ENCODE data around the gene FOXK1. TPM values are rescaled to one million over a fixed set of nuclear protein-coding genes. Genes with fewer than 3 reads are reported as not detected.

The FOXK1 gene
- total RNA-seq, 2 donors from 2014 or later, result 36.9 to 43.4 TPM

DNA sequence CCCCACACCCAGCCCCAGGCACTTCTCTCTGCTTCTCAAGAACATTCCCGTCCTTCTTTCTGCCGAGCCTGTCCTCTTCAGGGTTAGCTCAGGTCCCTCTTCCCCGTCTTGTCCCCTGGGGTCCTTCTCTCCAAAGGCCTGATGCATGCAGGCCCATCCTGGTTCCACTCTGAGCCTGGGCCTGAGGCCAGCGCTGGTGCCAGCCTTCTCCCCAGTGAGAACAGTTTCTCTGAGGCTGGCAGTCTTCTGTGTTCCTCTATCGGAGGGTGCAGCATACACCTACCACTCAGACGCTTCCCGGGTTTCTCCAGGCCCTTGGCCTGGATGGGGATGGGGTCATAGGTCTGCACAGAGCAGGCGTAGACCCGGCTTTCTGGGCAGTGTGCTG, 108.0 kb downstream of the FOXK1 start:
- peaks cover 5% of the 10 kb centered on the region for H3K9me3 ChIP-seq (ENCODE audit: control insufficient read depth, low read length)
- DNase-seq, result peak; percentile 46
- WGBS, 2 experiments (ENCODE audit: insufficient coverage in 1 of 2, insufficient read length in 1 of 2), result 94 to 95% methylated on average over 5 to 9 of the region's 9 CpGs
- no peaks in the 10 kb centered on the region for H3K4me1 ChIP-seq (ENCODE audit: control insufficient read depth, insufficient read depth, low read length)
- peaks cover 42% of the 10 kb centered on the region for H3K36me3 Mint-ChIP-seq (ENCODE audit: low read depth)
- no peak overlapping the region for H3K4me3 Mint-ChIP-seq
- H3K27me3 Mint-ChIP-seq (ENCODE audit: insufficient read depth), result no peaks in the 10 kb centered on the region
- peak overlapping the region; percentile 26 for H3K27ac Mint-ChIP-seq
- no peak overlapping the region for H3K4me3 ChIP-seq (ENCODE audit: low read length)
- TF ChIP-seq, protein P1, sequence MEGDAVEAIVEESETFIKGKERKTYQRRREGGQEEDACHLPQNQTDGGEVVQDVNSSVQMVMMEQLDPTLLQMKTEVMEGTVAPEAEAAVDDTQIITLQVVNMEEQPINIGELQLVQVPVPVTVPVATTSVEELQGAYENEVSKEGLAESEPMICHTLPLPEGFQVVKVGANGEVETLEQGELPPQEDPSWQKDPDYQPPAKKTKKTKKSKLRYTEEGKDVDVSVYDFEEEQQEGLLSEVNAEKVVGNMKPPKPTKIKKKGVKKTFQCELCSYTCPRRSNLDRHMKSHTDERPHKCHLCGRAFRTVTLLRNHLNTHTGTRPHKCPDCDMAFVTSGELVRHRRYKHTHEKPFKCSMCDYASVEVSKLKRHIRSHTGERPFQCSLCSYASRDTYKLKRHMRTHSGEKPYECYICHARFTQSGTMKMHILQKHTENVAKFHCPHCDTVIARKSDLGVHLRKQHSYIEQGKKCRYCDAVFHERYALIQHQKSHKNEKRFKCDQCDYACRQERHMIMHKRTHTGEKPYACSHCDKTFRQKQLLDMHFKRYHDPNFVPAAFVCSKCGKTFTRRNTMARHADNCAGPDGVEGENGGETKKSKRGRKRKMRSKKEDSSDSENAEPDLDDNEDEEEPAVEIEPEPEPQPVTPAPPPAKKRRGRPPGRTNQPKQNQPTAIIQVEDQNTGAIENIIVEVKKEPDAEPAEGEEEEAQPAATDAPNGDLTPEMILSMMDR (conservative IDR thresholded peaks at IDR 0.05), result no peak
- no peaks in the 10 kb centered on the region for H3K4me1 Mint-ChIP-seq
- H3K27me3 ChIP-seq (ENCODE audit: control insufficient read depth, insufficient read depth, low read length, poor library complexity, severe bottlenecking), result no peaks in the 10 kb centered on the region
- peaks cover 13% of the 10 kb centered on the region for H3K9me3 Mint-ChIP-seq
- no peak overlapping the region for H3K27ac ChIP-seq (ENCODE audit: low read depth, low read length)
- peaks cover 39% of the 10 kb centered on the region for H3K36me3 ChIP-seq (ENCODE audit: control insufficient read depth, insufficient read depth, low read length)
- no peak overlapping the region for H3K9ac ChIP-seq (ENCODE audit: extremely low read depth, low read length, poor library complexity, severe bottlenecking)

DNA sequence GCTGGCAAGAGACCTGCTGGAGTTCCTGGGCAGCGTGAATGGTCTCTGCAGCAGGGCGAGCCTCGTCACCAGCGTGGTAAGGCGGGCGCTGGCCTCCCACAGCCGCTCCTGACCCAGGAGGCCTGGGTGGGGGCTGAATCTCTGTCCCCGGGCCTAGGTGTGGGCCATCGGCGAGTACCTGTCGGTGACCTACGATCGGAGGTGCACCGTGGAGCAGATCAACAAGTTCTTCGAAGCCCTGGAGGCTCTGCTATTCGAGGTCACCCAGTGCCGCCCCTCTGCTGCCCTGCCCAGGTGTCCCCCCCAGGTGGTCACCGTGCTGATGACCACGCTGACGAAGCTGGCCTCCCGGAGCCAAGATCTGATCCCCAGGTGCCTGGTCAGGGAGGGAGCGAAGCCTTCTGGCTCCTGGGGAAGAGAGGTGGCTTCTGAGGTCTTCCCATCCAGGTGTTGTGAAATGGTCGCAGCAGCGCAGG, 108.5 kb downstream of the FOXK1 start:
- H3K4me3 ChIP-seq (ENCODE audit: low read length), result no peak overlapping the region
- peaks cover 13% of the 10 kb centered on the region for H3K9me3 Mint-ChIP-seq
- DNase-seq, result peak; percentile 39
- H3K36me3 Mint-ChIP-seq (ENCODE audit: low read depth), result peaks cover 43% of the 10 kb centered on the region
- H3K4me3 Mint-ChIP-seq, result no peak overlapping the region
- no peak overlapping the region for H3K27ac ChIP-seq (ENCODE audit: low read depth, low read length)
- no peaks in the 10 kb centered on the region for H3K27me3 Mint-ChIP-seq (ENCODE audit: insufficient read depth)
- 96 to 97% methylated on average over 19 to 24 of the region's 24 CpGs for WGBS, 2 experiments (ENCODE audit: insufficient coverage in 1 of 2, insufficient read length in 1 of 2)
- H3K36me3 ChIP-seq (ENCODE audit: control insufficient read depth, insufficient read depth, low read length), result peaks cover 35% of the 10 kb centered on the region
- H3K9ac ChIP-seq (ENCODE audit: extremely low read depth, low read length, poor library complexity, severe bottlenecking), result no peak overlapping the region
- H3K9me3 ChIP-seq (ENCODE audit: control insufficient read depth, low read length), result peaks cover 5% of the 10 kb centered on the region
- no peaks in the 10 kb centered on the region for H3K4me1 Mint-ChIP-seq
- H3K4me1 ChIP-seq (ENCODE audit: control insufficient read depth, insufficient read depth, low read length), result no peaks in the 10 kb centered on the region
- peak overlapping the region; percentile 44 for H3K27ac Mint-ChIP-seq
- TF ChIP-seq, protein P1 (conservative IDR thresholded peaks at IDR 0.05), result no peak
- no peaks in the 10 kb centered on the region for H3K27me3 ChIP-seq (ENCODE audit: control insufficient read depth, insufficient read depth, low read length, poor library complexity, severe bottlenecking)

DNA sequence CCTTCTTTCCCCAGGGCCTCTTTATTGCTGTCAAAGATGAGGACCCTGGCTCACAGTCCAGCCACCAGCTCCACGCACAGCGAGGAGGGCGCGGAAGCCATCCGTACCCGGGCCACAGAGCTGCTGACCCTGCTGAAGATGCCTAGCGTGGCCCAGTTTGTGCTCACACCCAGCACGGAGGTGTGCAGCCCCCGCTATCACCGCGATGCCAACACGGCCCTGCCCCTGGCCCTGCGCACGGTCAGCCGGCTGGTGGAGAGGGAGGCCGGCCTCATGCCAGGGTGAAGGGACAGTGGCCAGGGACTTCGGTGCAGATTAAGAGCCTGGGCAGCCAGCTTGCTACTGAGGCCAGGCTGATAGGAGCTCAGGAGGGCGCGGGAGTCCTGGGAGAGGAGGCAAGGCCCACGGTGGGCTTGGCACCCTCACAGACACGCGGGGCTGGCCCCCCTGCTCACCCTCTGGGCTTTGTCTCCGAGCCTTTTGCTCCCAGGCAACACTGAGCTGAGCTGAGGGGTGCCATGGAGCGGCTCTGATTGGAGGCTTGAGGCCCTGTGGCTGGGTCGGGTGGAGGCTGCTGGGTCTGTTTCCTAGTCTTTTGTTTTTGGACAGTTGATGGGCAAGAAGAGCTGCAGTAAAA, 109.1 kb downstream of the FOXK1 start:
- DNase-seq, result peak; percentile 41

More for the DNA sequence above, 109.1 kb downstream of the FOXK1 start:
- H3K4me3 Mint-ChIP-seq, result no peak overlapping the region
- peaks cover 13% of the 10 kb centered on the region for H3K9me3 Mint-ChIP-seq
- Histone ChIP-seq H3K4me3 (ENCODE audit: low read length) (no peak overlapping the region), H3K4me1 (ENCODE audit: control insufficient read depth, insufficient read depth, low read length) (no peaks in the 10 kb centered on the region), H3K36me3 (ENCODE audit: control insufficient read depth, insufficient read depth, low read length) (peaks cover 32% of the 10 kb centered on the region), H3K27me3 (ENCODE audit: control insufficient read depth, insufficient read depth, low read length, poor library complexity, severe bottlenecking) (no peaks in the 10 kb centered on the region), H3K9ac (ENCODE audit: extremely low read depth, low read length, poor library complexity, severe bottlenecking) (no peak overlapping the region), H3K9me3 (ENCODE audit: control insufficient read depth, low read length) (peaks cover 5% of the 10 kb centered on the region), H3K27ac (ENCODE audit: low read depth, low read length) (no peak overlapping the region)
- TF ChIP-seq, protein P1 (conservative IDR thresholded peaks at IDR 0.05), result no peak
- H3K4me1 Mint-ChIP-seq, result no peaks in the 10 kb centered on the region
- peaks cover 39% of the 10 kb centered on the region for H3K36me3 Mint-ChIP-seq (ENCODE audit: low read depth)
- no peaks in the 10 kb centered on the region for H3K27me3 Mint-ChIP-seq (ENCODE audit: insufficient read depth)
- 93 to 94% methylated on average over 25 of the region's 25 CpGs for WGBS, 2 experiments (ENCODE audit: insufficient coverage in 1 of 2, insufficient read length in 1 of 2)
- H3K27ac Mint-ChIP-seq, result no peak overlapping the region

Measured in endodermal cell (in vitro differentiated cells).